ENCODE results near the gene VSIG10L2. TPM values are rescaled to one million over a fixed set of nuclear protein-coding genes. Genes with fewer than 3 reads are reported as not detected.
A peak's percentile ranks its signal among the peaks of the same experiment; 100 is the strongest.
"Not testable (repeated sequence)": the region's sequence is repeated elsewhere in the genome, so short reads cannot be mapped to it uniquely, and the experiment has no call there.

VSIG10L2 gene
- total and polyA plus RNA-seq, 12 donors: 0.15 to 0.38 (median 0.35) TPM; not detected in 9

DNA sequence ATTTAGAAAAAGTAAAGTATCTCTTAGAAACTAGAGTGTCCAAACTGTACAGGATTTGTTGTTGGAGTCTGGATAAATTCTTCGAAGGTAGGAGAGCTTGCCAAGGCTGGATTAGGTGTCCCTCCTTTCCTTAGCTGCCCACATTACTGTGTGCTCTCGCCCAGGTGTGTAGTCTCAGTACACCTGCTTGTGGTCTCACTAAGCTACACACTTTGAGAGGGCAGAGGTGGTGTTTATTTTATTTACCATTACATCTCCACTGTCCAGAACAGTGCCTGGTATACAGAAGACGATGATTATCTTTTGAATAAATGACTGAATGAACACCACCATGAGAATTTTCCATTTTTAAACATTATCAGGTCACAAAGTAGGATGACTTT is 36.5 kb downstream of the VSIG10L2 start:
- intact Hi-C loops (cut with DNase I): no loop called here
- H3K36me3 ChIP-seq: peaks cover 0 to 17% (median 0%) of the 10 kb centered on the region in 9 donors
- H3K4me3 ChIP-seq: no peak overlapping the region
- peaks cover 0 to 3% (median 0%) of the 10 kb centered on the region in 9 donors for H3K4me1 ChIP-seq
- no peaks in the 10 kb centered on the region for H3K9me3 ChIP-seq
- WGBS, 2 donors: 94 to 100% methylated on average over 3 of the region's 3 CpGs
- H3K27ac ChIP-seq: no peak overlapping the region
- no peak for ATAC-seq
- no peak for DNase-seq
- H3K27me3 ChIP-seq: no peaks in the 10 kb centered on the region
- TF ChIP-seq, protein P1, sequence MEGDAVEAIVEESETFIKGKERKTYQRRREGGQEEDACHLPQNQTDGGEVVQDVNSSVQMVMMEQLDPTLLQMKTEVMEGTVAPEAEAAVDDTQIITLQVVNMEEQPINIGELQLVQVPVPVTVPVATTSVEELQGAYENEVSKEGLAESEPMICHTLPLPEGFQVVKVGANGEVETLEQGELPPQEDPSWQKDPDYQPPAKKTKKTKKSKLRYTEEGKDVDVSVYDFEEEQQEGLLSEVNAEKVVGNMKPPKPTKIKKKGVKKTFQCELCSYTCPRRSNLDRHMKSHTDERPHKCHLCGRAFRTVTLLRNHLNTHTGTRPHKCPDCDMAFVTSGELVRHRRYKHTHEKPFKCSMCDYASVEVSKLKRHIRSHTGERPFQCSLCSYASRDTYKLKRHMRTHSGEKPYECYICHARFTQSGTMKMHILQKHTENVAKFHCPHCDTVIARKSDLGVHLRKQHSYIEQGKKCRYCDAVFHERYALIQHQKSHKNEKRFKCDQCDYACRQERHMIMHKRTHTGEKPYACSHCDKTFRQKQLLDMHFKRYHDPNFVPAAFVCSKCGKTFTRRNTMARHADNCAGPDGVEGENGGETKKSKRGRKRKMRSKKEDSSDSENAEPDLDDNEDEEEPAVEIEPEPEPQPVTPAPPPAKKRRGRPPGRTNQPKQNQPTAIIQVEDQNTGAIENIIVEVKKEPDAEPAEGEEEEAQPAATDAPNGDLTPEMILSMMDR (IDR thresholded peaks at IDR 0.05): no peak

DNA sequence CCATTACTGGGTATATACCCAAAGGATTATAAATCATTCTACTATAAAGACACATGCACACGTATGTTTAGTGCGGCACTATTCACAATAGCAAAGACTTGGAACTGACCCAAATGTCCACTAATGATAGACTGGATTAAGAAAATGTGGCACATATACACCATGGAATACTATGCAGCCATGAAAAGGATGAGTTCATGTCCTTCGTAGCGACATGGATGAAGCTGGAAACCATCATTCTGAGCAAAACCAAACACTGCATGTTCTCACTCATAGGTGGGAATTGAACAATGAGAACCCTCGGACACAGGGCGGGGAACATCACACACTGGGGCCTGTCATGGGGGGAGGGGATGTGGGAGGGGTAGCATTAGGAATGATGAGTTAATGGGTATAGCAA is 40.1 kb downstream of the VSIG10L2 start:
- H3K4me3 ChIP-seq; H3K27ac ChIP-seq; intact Hi-C loops (cut with DNase I); H3K9me3 ChIP-seq; DNase-seq; H3K27me3 ChIP-seq; ATAC-seq: not testable (repeated sequence)
- Histone ChIP-seq H3K36me3 (peaks cover 0 to 20% (median 0%) of the 10 kb centered on the region in 9 donors), H3K4me1 (peaks cover 0 to 13% (median 4%) of the 10 kb centered on the region in 9 donors)
- WGBS, 2 donors: 97 to 98% methylated on average over 6 of the region's 6 CpGs

DNA sequence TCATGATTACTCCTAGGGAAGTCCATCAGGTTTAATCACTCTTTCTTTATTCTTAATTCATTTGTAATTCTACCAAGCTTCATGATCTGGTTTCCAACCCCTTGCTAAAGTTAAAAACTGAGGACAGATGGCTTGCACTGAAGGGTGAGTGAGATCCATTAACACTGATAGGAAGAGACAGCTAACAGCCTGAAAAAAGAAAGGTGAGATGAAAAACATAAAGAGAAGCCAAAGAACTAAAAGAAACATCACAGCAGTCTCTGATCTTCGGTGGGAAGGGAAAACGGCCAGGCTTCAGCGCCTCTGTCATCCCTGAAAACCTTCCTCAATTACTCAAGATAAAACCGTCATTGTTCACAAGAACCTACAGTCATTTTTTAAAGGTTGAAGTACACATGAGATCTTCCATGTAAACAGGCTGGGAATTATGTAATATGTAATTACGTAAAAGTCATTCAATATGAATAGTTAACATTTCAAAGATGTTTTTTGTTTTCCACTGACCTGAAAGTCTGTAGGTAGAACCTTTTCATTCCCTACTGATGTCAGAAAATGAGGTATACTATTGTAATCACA is 41.3 kb downstream of the VSIG10L2 start:
- DNase-seq (no peak), ATAC-seq (no peak)
- TF ChIP-seq, protein P1 (IDR thresholded peaks at IDR 0.05): no peak
- intact Hi-C loops (cut with DNase I): no loop called here
- no peaks in the 10 kb centered on the region for H3K27me3 ChIP-seq
- H3K27ac ChIP-seq: no peak overlapping the region
- no peak overlapping the region for H3K4me3 ChIP-seq
- H3K4me1 ChIP-seq: peaks cover 0 to 13% (median 4%) of the 10 kb centered on the region in 9 donors
- no peaks in the 10 kb centered on the region for H3K9me3 ChIP-seq
- H3K36me3 ChIP-seq: peaks cover 0 to 19% (median 0%) of the 10 kb centered on the region in 9 donors
- WGBS, 2 donors: 87 to 88% methylated on average over 5 of the region's 5 CpGs

DNA sequence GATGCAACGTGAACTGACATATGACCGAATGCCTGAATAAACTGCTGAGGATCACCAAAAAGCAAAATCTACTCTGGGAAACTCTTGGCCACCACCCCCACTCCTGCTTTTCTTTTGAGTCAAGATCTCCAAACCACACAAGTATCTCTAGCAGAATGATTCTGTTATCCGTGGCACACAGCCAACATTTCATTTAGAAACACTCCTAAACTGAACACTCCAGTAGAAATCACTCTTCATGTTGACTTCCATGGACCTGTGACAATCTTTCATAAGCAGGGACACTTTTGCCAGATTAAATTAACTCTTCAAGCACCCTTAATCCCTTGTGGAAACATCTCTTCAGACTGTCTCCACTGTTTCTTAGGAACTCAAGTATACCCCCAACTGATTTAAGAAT is 44.4 kb downstream of the VSIG10L2 start:
- H3K27me3 ChIP-seq: no peaks in the 10 kb centered on the region
- H3K27ac ChIP-seq: peak overlapping the region in 2 of 10 donors; percentile 41 to 46
- DNase-seq (peak in 1 of 2 donors; percentile 48), ATAC-seq (peak in 6 of 8 donors; percentile 33 to 75 (median 62))
- H3K4me1 ChIP-seq: peaks cover 0 to 13% (median 4%) of the 10 kb centered on the region in 9 donors
- intact Hi-C loops (cut with DNase I): loop anchor here in 1 of 10 donors (10.0 kb wide), 1 partner anchor 55 kb away; no protein-coding TSS in a partner anchor
- TF ChIP-seq, protein P1 (IDR thresholded peaks at IDR 0.05): no peak
- WGBS, 2 donors: 44 to 47% methylated on average over 3 of the region's 3 CpGs
- peaks cover 0 to 18% (median 0%) of the 10 kb centered on the region in 9 donors for H3K36me3 ChIP-seq
- no peak overlapping the region for H3K4me3 ChIP-seq
- H3K9me3 ChIP-seq: no peaks in the 10 kb centered on the region

DNA sequence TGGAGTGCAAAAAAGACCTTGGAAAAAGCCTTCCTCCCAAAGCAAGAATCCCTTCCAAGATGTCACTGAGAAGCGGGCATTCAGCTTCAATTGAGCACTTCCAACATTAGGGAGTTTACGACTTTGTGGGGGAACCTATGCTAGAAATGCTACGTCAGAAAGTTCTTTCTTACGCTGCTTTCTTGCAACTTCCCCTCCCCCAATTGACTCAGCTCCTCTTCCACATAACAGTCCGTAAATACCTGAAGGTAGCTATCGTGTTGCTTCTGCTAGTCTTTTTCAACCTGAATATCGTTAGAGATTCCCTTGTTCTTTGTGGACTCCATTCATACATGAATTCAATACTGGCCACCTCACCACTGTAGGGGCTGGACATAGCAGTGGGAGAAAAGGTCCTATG is 47.0 kb downstream of the VSIG10L2 start:
- TF ChIP-seq, protein P1 (IDR thresholded peaks at IDR 0.05): no peak
- Histone ChIP-seq H3K27ac (no peak overlapping the region), H3K27me3 (no peaks in the 10 kb centered on the region), H3K4me1 (peaks cover 0 to 13% (median 4%) of the 10 kb centered on the region in 9 donors), H3K9me3 (no peaks in the 10 kb centered on the region), H3K36me3 (peaks cover 0 to 27% (median 0%) of the 10 kb centered on the region in 9 donors), H3K4me3 (no peak overlapping the region)
- ATAC-seq (no peak), DNase-seq (no peak)
- 96% methylated on average over 7 of the region's 7 CpGs for WGBS, 2 donors
- intact Hi-C loops (cut with DNase I): loop anchor here in 1 of 10 donors (10.0 kb wide), 1 partner anchor 58 kb away; no protein-coding TSS in a partner anchor

Measured in heart right ventricle (tissue), 16 donors.